VCaP (cell line): ENCODE results near the gene KLK7.

Experiments
- H3K27ac ChIP-seq: fragments of 450-650 bp; 2 replicates; pipeline ENCODE4 v1.5.1; 2017
- CTCF ChIP-seq: fragments of 450-650 bp; conservative IDR thresholded peaks from 2 replicates; pipeline ENCODE4 v1.5.1; 2017; ENCODE audit warnings: mild to moderate bottlenecking, moderate library complexity

KLK7 gene

DNA sequence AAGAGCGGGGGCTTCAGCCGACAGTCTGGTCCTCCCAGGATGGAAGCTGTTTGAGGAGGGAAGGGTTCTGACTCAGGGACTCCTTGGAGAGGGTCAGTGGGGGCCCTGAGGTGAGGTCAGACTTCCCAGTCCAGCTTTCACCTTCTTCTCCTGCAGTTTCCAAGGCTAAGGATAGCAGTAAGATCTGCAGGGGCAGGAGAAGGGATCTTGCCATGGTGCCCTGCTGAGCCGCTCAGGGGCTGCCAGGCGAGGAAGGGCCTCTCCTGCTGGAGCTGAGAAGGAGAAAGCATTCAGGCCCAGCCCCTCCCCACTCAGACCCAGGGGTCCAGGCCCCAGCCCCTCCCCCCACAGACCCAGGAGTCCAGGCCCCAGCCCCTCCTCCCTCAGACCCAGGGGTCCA is 1.5 kb downstream of the KLK7 start:
- no peak overlapping the region for H3K27ac ChIP-seq
- no peak for TF ChIP-seq CTCF

- H3K27ac ChIP-seq = no peak overlapping the region
- no peak for TF ChIP-seq CTCF
Observed at GRCh38 chr19:50981587-50982146, 2.0 kb downstream of the KLK7 start.

- no peak overlapping the region for H3K27ac ChIP-seq
- TF ChIP-seq CTCF = no peak
Observed at GRCh38 chr19:50980208-50980607, 3.5 kb downstream of the KLK7 start.

DNA sequence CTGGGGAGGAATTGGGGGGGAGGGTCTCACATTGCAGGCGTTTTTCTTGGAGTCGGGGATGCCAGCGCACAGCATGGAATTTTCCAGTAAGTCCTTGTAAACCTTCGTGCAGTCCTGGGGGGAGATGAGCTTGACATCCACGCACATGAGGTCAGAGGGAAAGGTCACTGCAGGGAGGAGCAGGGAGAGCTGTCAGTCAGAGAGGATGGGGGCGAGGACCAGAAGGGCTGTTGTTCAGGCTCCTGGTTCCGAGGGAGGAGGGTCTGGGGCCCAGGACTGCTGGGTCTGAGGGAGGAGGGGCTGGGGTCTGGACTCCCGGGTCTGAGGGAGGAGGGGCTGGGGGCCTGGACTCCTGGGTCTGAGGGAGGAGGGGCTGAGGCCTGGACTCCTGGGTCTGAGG is 4.0 kb downstream of the KLK7 start:
- H3K27ac ChIP-seq = no peak overlapping the region
- no peak for TF ChIP-seq CTCF

DNA sequence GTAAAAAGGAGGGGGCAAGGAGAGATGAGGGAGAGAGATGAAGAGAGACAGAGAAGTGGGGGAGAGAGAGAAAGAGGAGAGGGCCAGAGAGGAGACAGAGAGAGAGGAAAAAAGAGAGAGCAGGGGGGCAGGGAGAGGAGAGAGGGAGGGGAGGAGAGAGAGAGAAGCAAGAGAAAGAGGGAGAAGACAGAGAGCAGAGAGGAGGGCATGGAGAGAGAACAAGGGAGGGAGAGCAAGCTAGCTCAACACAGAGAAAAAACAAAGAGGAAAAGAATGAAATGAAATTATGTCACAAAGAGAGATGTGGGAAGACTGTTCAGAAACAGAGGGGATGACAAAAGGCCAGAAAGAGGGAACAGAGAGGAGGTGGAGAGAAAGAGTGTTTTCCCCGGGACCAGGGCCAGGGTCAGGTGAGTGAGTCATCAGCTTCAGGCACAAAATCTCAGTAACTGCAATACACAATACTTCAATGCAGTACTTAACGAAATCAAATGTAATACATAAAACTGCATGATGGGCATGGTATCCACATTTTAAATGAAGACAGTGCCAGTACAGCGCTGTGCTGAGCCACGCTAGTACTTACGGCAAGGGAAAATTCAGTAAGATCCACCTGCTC is 4.8 kb downstream of the KLK7 start:
- H3K27ac ChIP-seq = no peak overlapping the region
- no peak for TF ChIP-seq CTCF

DNA sequence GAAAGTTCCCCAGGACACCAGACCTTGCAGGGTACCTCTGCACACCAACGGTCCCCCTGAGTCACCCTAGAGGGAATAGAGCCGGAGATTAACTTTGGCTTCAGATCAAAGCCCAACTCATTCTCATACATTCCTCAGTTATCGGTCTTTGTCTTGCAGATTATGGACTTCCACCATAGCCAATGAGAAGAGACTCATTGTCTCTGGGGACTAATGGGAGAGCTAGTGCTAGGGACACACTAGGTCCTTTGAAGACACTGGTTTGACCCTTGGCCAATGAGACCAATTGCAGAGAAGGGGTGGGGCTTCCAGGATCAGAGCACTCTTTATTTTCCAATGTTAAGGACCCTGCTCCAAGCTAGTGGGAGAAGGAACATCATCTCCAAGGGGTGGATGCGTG is 6.1 kb downstream of the KLK7 start:
- no peak for TF ChIP-seq CTCF
- H3K27ac ChIP-seq = no peak overlapping the region

DNA sequence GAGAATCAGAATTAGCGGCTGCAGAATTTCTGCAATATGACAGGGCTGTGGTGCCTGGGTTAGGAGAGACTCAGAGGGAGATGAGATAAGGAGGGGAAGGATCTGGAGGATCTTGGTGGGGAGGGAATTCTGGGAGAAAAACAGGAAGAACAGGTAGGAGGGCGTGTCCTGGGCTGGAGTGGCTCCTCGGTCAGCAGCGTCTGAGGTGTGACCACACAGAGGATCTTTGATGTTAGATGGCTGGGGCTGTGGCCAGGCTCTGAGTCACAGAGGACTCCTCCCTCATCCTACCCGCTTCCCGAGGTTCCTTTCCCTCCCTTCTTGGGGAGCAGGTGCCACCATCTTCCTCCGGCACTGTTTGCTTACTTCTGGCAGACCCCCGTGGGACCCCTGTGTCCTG is 8.0 kb downstream of the KLK7 start:
- H3K27ac ChIP-seq = peak overlapping the region; percentile 34; the same call in 1 of the 2 replicates

More for the DNA sequence above, 8.0 kb downstream of the KLK7 start:
- no peak for TF ChIP-seq CTCF
